Keratinocyte (primary cell): ENCODE measurements around the gene HECTD2.

ENCODE experiments used
- CTCF ChIP-seq, 3 experiments: IDR thresholded peaks in 1 of 3; conservative IDR thresholded peaks in 1 of 3; optimal IDR thresholded peaks in 1 of 3; 2 replicates in 2 of 3; 3 replicates in 1 of 3; pipeline versions ENCODE3 to v1.5.1; 2011; ENCODE audit warnings: low read length in 3 of 3, mild to moderate bottlenecking in 3 of 3, moderate library complexity in 2 of 3, control low read depth in 1 of 3, inconsistent platforms in 1 of 3; ENCODE audit not compliant: insufficient read depth in 2 of 3; ENCODE audit errors: extremely low read depth in 1 of 3
- EZH2 ChIP-seq: IDR thresholded peaks from one replicate; pipeline ENCODE4 v1.6.1; 2012; ENCODE audit warnings: inconsistent platforms, mild to moderate bottlenecking, low read length, moderate library complexity

- TF ChIP-seq CTCF (optimal IDR thresholded peaks at IDR 0.05 in 1 of 3, IDR thresholded peaks at IDR 0.05 in 1 of 3, conservative IDR thresholded peaks at IDR 0.05 in 1 of 3; ENCODE audit: extremely low read depth in 1 of 3, insufficient read depth in 2 of 3, low read length in 3 of 3): no peak
- TF ChIP-seq EZH2: no peak
These were observed 126.6 kb downstream of the HECTD2 start for GRCh38 chr10:91536733-91537132.
